Esophagus squamous epithelium (tissue), 5 donors: ENCODE results near the gene TM9SF3. TPM values are rescaled to one million over a fixed set of nuclear protein-coding genes. Genes with fewer than 3 reads are reported as not detected.

Experiments used
- DNase-seq: peaks from one replicate; lab custom pipeline; 2025; lab: John Stamatoyannopoulos, UW
- H3K27ac ChIP-seq, 4 donors: fragments of 200-600 bp; sonication (generic); one replicate each; pipeline ENCODE4 v1.5.1; 2016 to 2019; ENCODE audit warnings: mild to moderate bottlenecking in 1 of 4
- H3K27me3 ChIP-seq, 4 donors: fragments of 200-600 bp; sonication (generic); 1 replicate in 3 of 4; 2 replicates in 1 of 4; pipeline versions ENCODE4 v1.5.1 to v1.6.0; 2017 to 2021; ENCODE audit warnings: antibody characterized with exemption in 1 of 4
- H3K36me3 ChIP-seq, 3 donors: fragments of 200-600 bp; sonication (generic); one replicate each; pipeline ENCODE4 v1.5.1; 2016 to 2019
- H3K4me1 ChIP-seq, 3 donors: fragments of 200-600 bp; sonication (generic); one replicate each; pipeline ENCODE4 v1.5.1; 2017 to 2019
- H3K4me3 ChIP-seq, 4 donors: fragments of 200-600 bp; sonication (generic); 1 replicate in 3 of 4; 2 replicates in 1 of 4; pipeline ENCODE4 v1.5.1; 2016 to 2019; ENCODE audit warnings: mild to moderate bottlenecking in 2 of 4, moderate library complexity in 1 of 4
- H3K9me3 ChIP-seq, 3 donors: fragments of 200-600 bp; sonication (generic); one replicate each; pipeline ENCODE4 v1.5.1; 2016 to 2019
- POLR2A ChIP-seq, 4 donors: fragments of 450-650 bp; IDR thresholded peaks; one replicate each; pipeline ENCODE4 v1.6.1; 2017; ENCODE audit warnings: antibody characterized with exemption in 4 of 4, mild to moderate bottlenecking in 4 of 4, moderate library complexity in 3 of 4
- WGBS, 2 donors: methylation state at CpG; one replicate each; pipeline ENCODE4 v1.1.5; 2018; 5-methylcytosine and 5-hydroxymethylcytosine counted together
- intact Hi-C: fragments of 100-400 bp; cut with DNase I; formaldehyde crosslinking; loops from one replicate; pipeline ENCODE4 v1.15.0; 2022
- total RNA-seq, 4 donors: library from RNA; depleted of rRNA; stranded (reverse); fragments of >200 nt; gene quantifications; one replicate each; pipeline ENCODE4 v1.1.0, GENCODE V29; 2016
- TF ChIP-seq, protein P1 (sequence below), 6 experiments: fragments of 450-650 bp in 4 of 6; fragments of 200-600 bp in 2 of 6; sonication (generic) in 2 of 6; IDR thresholded peaks; one replicate each; pipeline ENCODE4 v1.5.1; 2016 to 2019; ENCODE audit warnings: antibody characterized with exemption in 6 of 6, mild to moderate bottlenecking in 4 of 6, moderate library complexity in 4 of 6
- donor health status: DM: yes; HTN: yes; CAD: no.

TM9SF3 gene
- total RNA-seq, 4 donors from 2014 or later = 36.7 to 86.4 (median 72.4) TPM

DNA sequence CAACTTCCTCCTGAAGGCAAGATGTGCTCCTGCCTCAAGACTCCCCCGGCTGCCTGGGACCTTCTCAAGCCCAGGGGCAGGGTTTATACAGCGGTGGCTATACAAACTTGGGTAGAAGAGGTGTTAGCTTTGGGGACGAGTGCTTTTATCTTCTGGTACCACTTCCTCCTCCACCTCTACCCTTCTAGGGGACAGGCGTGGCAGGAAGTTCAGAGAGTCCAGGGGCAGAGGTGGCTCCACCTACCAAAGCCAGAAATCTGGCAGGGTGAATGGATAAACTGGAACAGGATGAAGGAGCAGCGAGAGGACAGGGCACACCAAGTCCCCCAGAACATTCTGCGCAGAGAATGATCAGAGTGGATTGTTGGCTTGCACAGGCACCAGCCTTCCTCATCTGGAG, 24.0 kb upstream of the TM9SF3 start:
- Histone ChIP-seq H3K4me3 (no peak overlapping the region), H3K4me1 (peaks cover 0 to 16% (median 0%) of the 10 kb centered on the region in 3 donors), H3K27me3 (peaks cover 0 to 15% (median 0%) of the 10 kb centered on the region in 4 donors), H3K36me3 (no peaks in the 10 kb centered on the region), H3K9me3 (no peaks in the 10 kb centered on the region), H3K27ac (no peak overlapping the region)
- 62 to 100% methylated on average over 1 to 4 of the region's 6 CpGs for WGBS, 2 donors
- no peak for DNase-seq
- TF ChIP-seq POLR2A (IDR thresholded peaks at IDR 0.05) = no peak
- TF ChIP-seq, protein P1, sequence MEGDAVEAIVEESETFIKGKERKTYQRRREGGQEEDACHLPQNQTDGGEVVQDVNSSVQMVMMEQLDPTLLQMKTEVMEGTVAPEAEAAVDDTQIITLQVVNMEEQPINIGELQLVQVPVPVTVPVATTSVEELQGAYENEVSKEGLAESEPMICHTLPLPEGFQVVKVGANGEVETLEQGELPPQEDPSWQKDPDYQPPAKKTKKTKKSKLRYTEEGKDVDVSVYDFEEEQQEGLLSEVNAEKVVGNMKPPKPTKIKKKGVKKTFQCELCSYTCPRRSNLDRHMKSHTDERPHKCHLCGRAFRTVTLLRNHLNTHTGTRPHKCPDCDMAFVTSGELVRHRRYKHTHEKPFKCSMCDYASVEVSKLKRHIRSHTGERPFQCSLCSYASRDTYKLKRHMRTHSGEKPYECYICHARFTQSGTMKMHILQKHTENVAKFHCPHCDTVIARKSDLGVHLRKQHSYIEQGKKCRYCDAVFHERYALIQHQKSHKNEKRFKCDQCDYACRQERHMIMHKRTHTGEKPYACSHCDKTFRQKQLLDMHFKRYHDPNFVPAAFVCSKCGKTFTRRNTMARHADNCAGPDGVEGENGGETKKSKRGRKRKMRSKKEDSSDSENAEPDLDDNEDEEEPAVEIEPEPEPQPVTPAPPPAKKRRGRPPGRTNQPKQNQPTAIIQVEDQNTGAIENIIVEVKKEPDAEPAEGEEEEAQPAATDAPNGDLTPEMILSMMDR (IDR thresholded peaks at IDR 0.05) = no peak
- intact Hi-C loops = no loop called here

DNA sequence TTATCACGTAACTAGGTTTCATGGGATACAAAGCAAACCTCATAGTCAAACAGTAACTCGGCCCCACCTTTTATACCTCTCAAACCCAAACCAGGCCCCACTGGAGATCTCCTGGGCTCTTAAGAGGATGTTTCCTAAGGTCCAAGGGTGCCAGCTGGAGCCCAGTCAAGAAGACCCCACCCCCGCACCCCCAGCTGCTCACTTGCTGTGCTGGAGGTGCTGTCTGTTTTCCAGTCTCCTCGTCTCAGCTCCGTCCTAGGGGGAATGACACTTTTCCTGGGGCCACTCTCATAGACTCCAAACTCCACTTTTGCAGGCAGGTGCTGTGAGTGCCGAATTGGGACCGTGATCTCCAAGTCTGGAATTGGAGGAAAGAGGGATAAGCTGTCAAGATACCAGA, 22.7 kb upstream of the TM9SF3 start:
- Histone ChIP-seq H3K4me1 (peaks cover 0 to 16% (median 0%) of the 10 kb centered on the region in 3 donors), H3K9me3 (no peaks in the 10 kb centered on the region), H3K4me3 (no peak overlapping the region), H3K27ac (no peak overlapping the region), H3K27me3 (peaks cover 0 to 15% (median 0%) of the 10 kb centered on the region in 4 donors), H3K36me3 (no peaks in the 10 kb centered on the region)
- TF ChIP-seq POLR2A (IDR thresholded peaks at IDR 0.05) = no peak
- TF ChIP-seq, protein P1 (IDR thresholded peaks at IDR 0.05) = no peak
- DNase-seq = no peak
- intact Hi-C loops = no loop called here
- 88 to 97% methylated on average over 5 of the region's 7 CpGs for WGBS, 2 donors

DNA sequence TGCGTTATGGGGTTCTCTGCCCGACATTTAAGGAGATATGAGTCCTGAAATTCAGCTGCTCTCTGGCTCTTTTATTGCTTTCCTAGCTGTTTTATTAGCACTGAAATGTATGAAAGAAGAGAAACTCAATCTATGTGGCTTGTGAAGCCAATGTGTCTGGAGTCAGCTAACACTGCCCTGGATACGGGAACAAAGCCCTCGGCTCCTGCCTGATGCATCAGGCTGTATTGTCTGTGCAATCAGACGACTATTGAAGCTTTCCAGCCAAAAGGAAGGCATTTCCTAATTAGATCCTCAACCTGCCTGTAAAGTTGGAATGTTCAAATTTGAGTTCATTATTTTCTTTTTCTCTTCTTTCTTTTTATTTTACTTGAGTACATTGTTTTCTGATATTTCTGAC, 22.0 kb upstream of the TM9SF3 start:
- WGBS, 2 donors = 64 to 78% methylated on average over 5 of the region's 5 CpGs
- Histone ChIP-seq H3K4me1 (peaks cover 0 to 16% (median 0%) of the 10 kb centered on the region in 3 donors), H3K27ac (no peak overlapping the region), H3K27me3 (peaks cover 0 to 15% (median 0%) of the 10 kb centered on the region in 4 donors), H3K4me3 (no peak overlapping the region), H3K9me3 (no peaks in the 10 kb centered on the region), H3K36me3 (no peaks in the 10 kb centered on the region)
- TF ChIP-seq, protein P1 (IDR thresholded peaks at IDR 0.05) = no peak
- no peak for TF ChIP-seq POLR2A (IDR thresholded peaks at IDR 0.05)
- intact Hi-C loops = no loop called here
- DNase-seq = no peak

DNA sequence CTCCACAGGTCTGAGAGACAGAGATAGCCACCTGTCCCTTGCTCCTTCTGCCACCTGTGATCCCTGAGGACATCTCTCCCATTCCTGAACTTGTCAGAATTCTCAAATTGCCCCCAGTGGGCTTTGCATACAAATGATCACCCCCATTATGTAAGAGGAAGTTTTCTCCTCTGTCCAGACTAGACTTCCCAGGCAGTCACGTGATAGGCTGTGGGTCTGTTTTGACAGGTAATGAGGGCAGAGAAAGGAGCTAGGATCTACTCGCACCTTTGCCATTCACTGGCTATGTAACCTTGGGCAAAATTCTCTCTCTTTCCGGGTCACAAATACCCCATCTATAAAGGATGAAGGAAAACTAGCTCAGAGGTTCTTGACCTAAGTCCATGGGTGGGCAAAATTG, 21.4 kb upstream of the TM9SF3 start:
- intact Hi-C loops = no loop called here
- WGBS, 2 donors = 37 to 39% methylated on average over 3 of the region's 3 CpGs
- H3K27ac ChIP-seq = no peak overlapping the region

DNA sequence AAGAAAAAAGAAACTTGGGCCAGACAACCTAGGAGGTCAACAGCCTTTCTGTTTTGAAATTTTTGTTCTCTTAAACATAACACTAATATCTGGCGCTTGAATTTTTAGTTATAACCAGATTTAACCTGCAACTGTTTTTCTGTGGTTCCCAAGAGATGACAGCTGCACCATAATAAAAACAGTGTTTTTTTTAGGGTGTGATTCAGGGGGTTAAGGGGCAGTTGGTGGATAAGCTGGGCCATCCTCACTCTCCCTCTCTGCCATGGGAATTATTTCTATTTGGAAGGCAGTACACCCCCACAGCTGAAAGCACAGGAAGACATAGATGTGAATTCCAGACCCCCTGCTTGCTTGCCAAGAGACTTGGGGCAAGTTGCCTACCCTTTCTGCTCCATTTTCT, 20.1 kb upstream of the TM9SF3 start:
- WGBS, 2 donors = 90 to 92% methylated on average over 1 of the region's 1 CpG
- H3K27ac ChIP-seq = no peak overlapping the region
- no peak for TF ChIP-seq POLR2A (IDR thresholded peaks at IDR 0.05)
- H3K36me3 ChIP-seq = no peaks in the 10 kb centered on the region
- intact Hi-C loops = no loop called here
- H3K4me3 ChIP-seq = no peak overlapping the region
- peaks cover 0 to 15% (median 0%) of the 10 kb centered on the region in 4 donors for H3K27me3 ChIP-seq
- peaks cover 0 to 10% (median 0%) of the 10 kb centered on the region in 3 donors for H3K4me1 ChIP-seq
- no peaks in the 10 kb centered on the region for H3K9me3 ChIP-seq
- no peak for DNase-seq

More for the DNA sequence above, 21.4 kb upstream of the TM9SF3 start:
- TF ChIP-seq, protein P1 (IDR thresholded peaks at IDR 0.05) = no peak
- no peak for TF ChIP-seq POLR2A (IDR thresholded peaks at IDR 0.05)
- no peak for DNase-seq
- H3K27me3 ChIP-seq = peaks cover 0 to 15% (median 0%) of the 10 kb centered on the region in 4 donors
- H3K4me3 ChIP-seq = no peak overlapping the region
- H3K9me3 ChIP-seq = no peaks in the 10 kb centered on the region
- H3K36me3 ChIP-seq = no peaks in the 10 kb centered on the region
- H3K4me1 ChIP-seq = peaks cover 0 to 16% (median 0%) of the 10 kb centered on the region in 3 donors
